ENCODE results near the gene UQCRH.

UQCRH gene

DNA sequence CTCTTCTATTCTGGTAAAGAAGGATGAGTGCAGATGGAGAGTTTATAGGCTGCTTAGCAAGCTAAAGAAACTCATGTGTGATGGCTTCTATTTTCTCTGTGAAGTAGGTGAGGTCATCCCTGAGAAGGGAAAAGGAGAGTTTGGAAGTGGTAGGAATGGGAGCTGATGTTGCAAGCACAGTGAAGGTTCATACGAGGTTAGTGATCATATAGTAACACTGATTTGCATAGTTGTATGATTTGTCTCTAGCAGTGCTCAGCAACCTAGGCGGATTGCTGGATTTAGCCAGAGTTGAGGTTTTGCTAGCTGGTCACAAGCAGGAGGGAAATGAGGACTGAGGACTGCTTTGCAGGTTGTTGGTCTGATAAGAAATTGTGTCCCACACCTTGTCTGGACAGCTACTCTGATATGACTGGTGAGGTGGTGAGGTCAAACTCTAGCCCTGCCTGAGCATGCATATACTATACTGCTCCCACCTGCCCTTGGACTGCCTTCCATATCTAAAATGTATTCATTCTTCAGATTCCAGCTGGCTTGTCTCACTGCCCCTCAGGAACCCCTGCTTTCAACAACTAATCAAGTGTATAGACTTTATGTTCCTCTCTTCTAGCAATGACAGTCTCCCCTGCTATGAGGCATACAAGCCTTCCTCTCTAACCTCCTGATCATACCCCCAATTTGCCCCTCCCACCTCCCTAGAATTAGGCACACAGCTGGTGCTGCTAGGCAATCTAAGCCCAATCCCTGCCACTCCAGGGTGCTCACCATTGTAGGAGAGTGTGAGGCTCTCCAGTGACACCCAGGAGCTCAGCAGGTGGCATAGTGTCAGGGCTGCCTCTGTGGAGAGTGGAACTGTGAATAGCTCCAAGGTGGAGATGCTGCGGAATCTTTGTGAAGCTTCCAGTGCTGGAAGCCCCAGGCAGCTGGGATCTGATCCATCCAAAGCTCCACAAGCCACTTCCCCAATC lies 18.6 kb upstream of the UQCRH start:
- no peak for TF ChIP-seq CTCF (IDR thresholded peaks at IDR 0.05; ENCODE audit: insufficient read depth, missing control alignments)
- no peak for FAIRE-seq
- DNase-seq (ENCODE audit: insufficient read length, low spot score): no peak

DNA sequence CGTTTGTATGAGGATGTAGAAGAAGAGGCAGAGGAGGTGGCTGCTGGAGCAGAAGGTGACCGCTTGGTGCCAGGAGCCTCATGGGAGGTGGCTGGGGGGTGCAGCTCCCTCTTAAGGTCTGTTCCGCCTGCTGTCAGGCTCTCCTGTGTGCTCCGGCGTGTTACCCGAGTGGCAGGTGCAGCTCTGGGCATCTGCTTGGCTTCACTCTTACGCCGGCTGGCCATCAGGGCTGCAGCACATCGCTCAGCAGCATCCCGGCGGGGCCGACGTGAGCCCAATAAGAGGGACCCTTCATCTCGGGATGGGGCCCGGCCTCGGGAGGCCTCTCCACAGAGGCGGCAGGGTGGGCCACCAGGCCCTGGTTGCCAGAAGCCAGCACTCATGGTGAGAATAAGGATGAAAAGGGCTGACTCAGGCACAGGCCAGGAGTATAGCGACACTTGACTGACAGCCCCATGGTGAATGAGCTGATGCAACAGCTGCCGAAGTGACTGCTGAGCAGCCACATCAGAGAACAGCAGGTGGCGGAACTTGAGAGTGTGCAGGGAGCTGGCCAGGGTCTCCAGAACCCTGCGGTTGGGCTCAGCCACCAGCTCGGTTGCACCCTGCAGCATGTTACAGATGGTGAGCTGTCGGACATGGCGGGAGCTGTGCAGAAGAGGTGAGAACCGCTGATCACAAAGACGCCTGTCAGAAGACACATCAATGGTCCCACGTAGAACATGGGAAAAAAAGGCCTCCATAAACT lies 17.6 kb upstream of the UQCRH start:
- FAIRE-seq (no peak), DNase-seq (ENCODE audit: insufficient read length, low spot score) (no peak)
- TF ChIP-seq CTCF (IDR thresholded peaks at IDR 0.05; ENCODE audit: insufficient read depth, missing control alignments): no peak

DNA sequence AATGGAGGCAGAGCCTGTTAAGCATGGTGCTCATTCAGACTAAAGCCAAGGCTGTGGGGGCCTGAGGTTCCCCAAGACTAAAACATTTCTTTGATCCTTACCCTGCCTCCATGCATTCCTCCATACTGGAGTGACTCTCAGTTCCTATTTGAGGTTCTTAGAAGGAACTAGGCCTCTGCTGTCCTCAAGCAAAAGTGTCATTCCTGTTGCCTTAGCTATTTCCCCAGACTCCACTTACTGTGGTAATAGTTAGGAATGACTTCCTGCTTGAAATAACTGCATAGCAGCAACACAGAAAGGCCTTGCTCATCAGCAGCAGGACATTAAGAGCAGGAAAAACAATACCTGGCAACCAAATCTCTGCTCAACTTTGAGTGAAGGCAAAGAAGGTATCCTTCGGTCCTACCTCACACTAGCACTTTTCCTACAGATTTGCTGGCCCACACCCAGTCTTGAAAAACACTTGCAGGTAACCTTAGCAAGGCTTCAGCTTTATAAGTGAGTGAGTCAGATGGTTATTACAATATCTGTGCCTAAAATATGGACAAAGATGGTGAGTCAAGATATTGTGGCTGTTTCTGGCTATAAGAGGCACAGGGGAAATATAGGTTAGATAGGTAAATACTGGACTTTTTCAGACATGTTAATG lies 14.9 kb upstream of the UQCRH start:
- TF ChIP-seq CTCF (IDR thresholded peaks at IDR 0.05; ENCODE audit: insufficient read depth, missing control alignments): no peak
- DNase-seq (ENCODE audit: insufficient read length, low spot score) (no peak), FAIRE-seq (no peak)

DNA sequence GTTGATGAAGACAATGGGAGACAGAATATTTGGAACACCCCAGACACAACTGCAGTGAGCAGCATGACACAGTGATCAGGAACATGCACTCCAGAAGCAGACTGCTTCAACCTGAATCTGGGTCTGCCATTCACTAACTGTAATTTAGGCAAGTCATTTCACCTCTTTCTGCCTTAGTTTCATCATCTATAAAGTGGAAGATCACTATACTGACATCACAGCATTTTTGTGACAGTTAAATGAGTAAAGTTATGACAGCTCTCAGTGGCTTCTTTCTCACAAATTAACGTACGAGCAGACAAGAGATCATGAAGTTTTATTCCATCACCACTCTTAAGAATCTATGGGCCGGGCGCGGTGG lies 14.4 kb upstream of the UQCRH start:
- FAIRE-seq (no peak), DNase-seq (ENCODE audit: insufficient read length, low spot score) (no peak)
- no peak for TF ChIP-seq CTCF (IDR thresholded peaks at IDR 0.05; ENCODE audit: insufficient read depth, missing control alignments)

- DNase-seq (ENCODE audit: insufficient read length, low spot score) (no peak), FAIRE-seq (no peak)
- no peak for TF ChIP-seq CTCF (IDR thresholded peaks at IDR 0.05; ENCODE audit: insufficient read depth, missing control alignments)
These were observed 13.5 kb upstream of the UQCRH start for GRCh38 chr1:46289976-46290375.

- no peak for TF ChIP-seq CTCF (IDR thresholded peaks at IDR 0.05; ENCODE audit: insufficient read depth, missing control alignments)
- DNase-seq (ENCODE audit: insufficient read length, low spot score): no peak
- no peak for FAIRE-seq
These were observed 8.2 kb upstream of the UQCRH start for GRCh38 chr1:46295306-46295705.
